H1 (cell line): ENCODE data around the gene SND1. TPM values are rescaled to one million over a fixed set of nuclear protein-coding genes. Genes with fewer than 3 reads are reported as not detected.

ENCODE experiments used
- CTCF ChIA-PET: fragments of 300-600 bp; sonication (Branson Sonifier 250); formaldehyde crosslinking; loops from one replicate; lab custom pipeline; 2021; ENCODE audit not compliant: partially characterized antibody; lab: Charles Lee
- POLR2A ChIA-PET: fragments of 300-600 bp; sonication (Branson Sonifier 250); formaldehyde crosslinking; loops from one replicate; lab custom pipeline; 2021; ENCODE audit warnings: inconsistent platforms; ENCODE audit not compliant: partially characterized antibody; lab: Charles Lee
- DNase-seq, 2 experiments: peaks; one replicate each; pipeline versions ENCODE4 v3.0.0 to v3.0.0-alpha.2; 2010 to 2022; ENCODE audit warnings: low spot score in 2 of 2, low read depth in 1 of 2, mixed read lengths in 1 of 2
- FAIRE-seq: peaks from 2 replicates; lab custom pipeline; 2011; peaks lifted over from hg19 to GRCh38; lab: Jason Lieb, UNC
- H2AFZ ChIP-seq: 2 replicates; pipeline ENCODE4 v1.8.1; 2012; ENCODE audit warnings: low read length, inconsistent platforms
- H2AK5ac ChIP-seq: 2 replicates; pipeline ENCODE4 v1.6.1; 2013; ENCODE audit warnings: low read depth, low read length
- H2BK120ac ChIP-seq: replicated peaks from 2 replicates; pipeline ENCODE3; 2013; ENCODE audit warnings: low read depth, low read length, inconsistent platforms
- H2BK12ac ChIP-seq: 2 replicates; pipeline ENCODE4 v1.6.1; 2013; ENCODE audit warnings: low read depth, low read length
- H2BK15ac ChIP-seq: 2 replicates; pipeline ENCODE4 v1.6.1; 2013; ENCODE audit warnings: low read length
- H2BK20ac ChIP-seq: 2 replicates; pipeline ENCODE4 v1.6.1; 2013; ENCODE audit warnings: low read length
- H2BK5ac ChIP-seq: 2 replicates; pipeline ENCODE4 v1.6.1; 2013; ENCODE audit warnings: low read depth, low read length
- H3K14ac ChIP-seq: 2 replicates; pipeline ENCODE4 v1.6.1; 2013; ENCODE audit warnings: inconsistent platforms; ENCODE audit not compliant: insufficient read length
- H3K18ac ChIP-seq: 2 replicates; pipeline ENCODE4 v1.6.1; 2013; ENCODE audit warnings: low read length; ENCODE audit errors: extremely low read depth
- H3K23ac ChIP-seq: 2 replicates; pipeline ENCODE4 v1.6.1; 2013; ENCODE audit warnings: inconsistent platforms; ENCODE audit not compliant: insufficient read length
- H3K23me2 ChIP-seq: 2 replicates; pipeline ENCODE4 v1.6.1; 2013; ENCODE audit warnings: low read depth, low read length
- H3K27ac ChIP-seq: 2 replicates; pipeline ENCODE4 v1.6.1; 2011; ENCODE audit warnings: low read depth, low read length, inconsistent platforms
- H3K27me3 ChIP-seq, 4 experiments: replicated peaks in 1 of 4; 1 replicate in 1 of 4; 2 replicates in 3 of 4; pipeline versions ENCODE4 v1.6.1 to v1.8.1; 2011 to 2013; ENCODE audit warnings: low read length in 3 of 4, mild to moderate bottlenecking in 3 of 4, inconsistent platforms in 2 of 4, mixed read lengths in 2 of 4, moderate library complexity in 1 of 4; ENCODE audit not compliant: control insufficient read depth in 3 of 4, insufficient read depth in 3 of 4; ENCODE audit errors: extremely low read depth in 1 of 4
- H3K36me3 ChIP-seq, 4 experiments: 2 replicates each; pipeline versions ENCODE4 v1.6.1 to v1.8.1; 2011 to 2013; ENCODE audit warnings: mild to moderate bottlenecking in 4 of 4, low read length in 3 of 4, moderate library complexity in 2 of 4, control low read depth in 1 of 4, inconsistent platforms in 1 of 4; ENCODE audit not compliant: insufficient read depth in 4 of 4, control insufficient read depth in 2 of 4
- H3K4ac ChIP-seq: replicated peaks from 2 replicates; pipeline ENCODE3; 2013; ENCODE audit warnings: low read length, low read depth, mixed read lengths, inconsistent platforms; ENCODE audit not compliant: insufficient read length
- H3K4me1 ChIP-seq, 4 experiments: replicated peaks in 1 of 4; 1 replicate in 1 of 4; 2 replicates in 3 of 4; pipeline versions ENCODE4 v1.6.1 to v1.8.1; 2011 to 2013; ENCODE audit warnings: low read length in 3 of 4, inconsistent platforms in 2 of 4, mixed read lengths in 1 of 4; ENCODE audit not compliant: insufficient read depth in 4 of 4, control insufficient read depth in 3 of 4
- H3K4me2 ChIP-seq, 2 experiments: 2 replicates each; pipeline versions ENCODE4 v1.6.1 to v1.8.1; 2011 to 2013; ENCODE audit warnings: low read depth in 2 of 2, low read length in 2 of 2, control low read depth in 1 of 2, inconsistent platforms in 1 of 2, mild to moderate bottlenecking in 1 of 2; ENCODE audit not compliant: insufficient read depth in 1 of 2
- H3K4me3 ChIP-seq, 4 experiments: fragments of 200-600, 300-600 bp in 1 of 4; sonication (generic), shearing (Covaris generic), sonication (Bioruptor Twin) in 1 of 4; 2 replicates each; pipeline versions ENCODE4 v1.5.1 to v1.8.1; 2011 to 2016; ENCODE audit warnings: low read length in 4 of 4, low read depth in 3 of 4, control low read depth in 2 of 4, inconsistent platforms in 2 of 4, mild to moderate bottlenecking in 2 of 4, mixed read lengths in 1 of 4, moderate library complexity in 1 of 4; ENCODE audit not compliant: insufficient read depth in 2 of 4; ENCODE audit errors: extremely low read depth in 1 of 4
- H3K56ac ChIP-seq: replicated peaks from 2 replicates; pipeline ENCODE3; 2013; ENCODE audit warnings: low read depth, mild to moderate bottlenecking, mixed read lengths, low read length, inconsistent platforms; ENCODE audit not compliant: insufficient read length
- H3K79me1 ChIP-seq: 2 replicates; pipeline ENCODE4 v1.6.1; 2013; ENCODE audit warnings: low read depth, low read length, control low read depth
- H3K79me2 ChIP-seq, 2 experiments: 2 replicates each; pipeline versions ENCODE4 v1.6.1 to v1.8.1; 2012 to 2013; ENCODE audit warnings: low read length in 2 of 2, mild to moderate bottlenecking in 2 of 2, inconsistent platforms in 1 of 2; ENCODE audit not compliant: insufficient read depth in 2 of 2, control insufficient read depth in 1 of 2
- H3K9ac ChIP-seq, 4 experiments: replicated peaks in 1 of 4; 1 replicate in 1 of 4; 2 replicates in 3 of 4; pipeline versions ENCODE4 v1.6.1 to v1.8.1; 2011 to 2013; ENCODE audit warnings: low read depth in 3 of 4, low read length in 3 of 4, control low read depth in 2 of 4, mild to moderate bottlenecking in 2 of 4, moderate library complexity in 2 of 4, inconsistent platforms in 1 of 4; ENCODE audit errors: extremely low read depth in 1 of 4
- H3K9me3 ChIP-seq, 2 experiments: 2 replicates each; pipeline versions ENCODE4 v1.6.1 to v1.8.1; 2012 to 2013; ENCODE audit warnings: mild to moderate bottlenecking in 2 of 2, moderate library complexity in 2 of 2, control low read depth in 1 of 2, inconsistent platforms in 1 of 2, low read depth in 1 of 2, low read length in 1 of 2, mixed read lengths in 1 of 2; ENCODE audit not compliant: insufficient read depth in 2 of 2
- H4K20me1 ChIP-seq, 2 experiments: replicated peaks in 1 of 2; 2 replicates each; pipeline versions ENCODE3 to v1.8.1; 2011 to 2013; ENCODE audit warnings: inconsistent platforms in 2 of 2, low read length in 2 of 2, mild to moderate bottlenecking in 1 of 2; ENCODE audit not compliant: insufficient read depth in 2 of 2, control insufficient read depth in 1 of 2
- H4K5ac ChIP-seq: 2 replicates; pipeline ENCODE4 v1.6.1; 2013; ENCODE audit warnings: low read length, low read depth, mixed read lengths, inconsistent platforms; ENCODE audit not compliant: insufficient read length
- H4K8ac ChIP-seq: 2 replicates; pipeline ENCODE4 v1.8.0; 2013; ENCODE audit warnings: mild to moderate bottlenecking, moderate library complexity, low read length, inconsistent platforms; ENCODE audit not compliant: insufficient read depth; ENCODE audit errors: extremely low read depth
- H4K91ac ChIP-seq: replicated peaks from 2 replicates; pipeline ENCODE3; 2013; ENCODE audit warnings: low read length, mixed read lengths, inconsistent platforms; ENCODE audit not compliant: insufficient read length
- ASH2L ChIP-seq: fragments of 200-600, 300-600 bp; sonication (generic); IDR thresholded peaks from one replicate; pipeline ENCODE4 v1.7.1; 2017; ENCODE audit warnings: low read length
- BRCA1 ChIP-seq: IDR thresholded peaks from 2 replicates; pipeline ENCODE4 v1.6.1; 2012; ENCODE audit warnings: low read depth, low read length, improper control_type of control experiment
- CBX8 ChIP-seq: fragments of 300-800, 300-1000 bp; sonication (generic); IDR thresholded peaks from 2 replicates; pipeline ENCODE4 v1.7.1; 2016; ENCODE audit warnings: low read depth, low read length, borderline replicate concordance
- GABPA ChIP-seq: IDR thresholded peaks from 2 replicates; pipeline ENCODE4 v1.6.1; 2011; ENCODE audit warnings: mild to moderate bottlenecking, low read length, moderate library complexity, borderline replicate concordance; ENCODE audit not compliant: insufficient read depth
- JUND ChIP-seq: IDR thresholded peaks from 2 replicates; pipeline ENCODE4 v1.6.1; 2011; ENCODE audit warnings: mild to moderate bottlenecking, improper control_type of control experiment, low read length
- KDM4A ChIP-seq: IDR thresholded peaks from one replicate; pipeline ENCODE4 v1.7.1; 2012; ENCODE audit warnings: low read depth, mild to moderate bottlenecking, moderate library complexity, low read length, inconsistent platforms; ENCODE audit not compliant: severe bottlenecking
- KDM5A ChIP-seq: fragments of 200-600 bp; IDR thresholded peaks from 2 replicates; pipeline ENCODE4 v1.7.1; 2012; ENCODE audit warnings: mild to moderate bottlenecking, low read length, inconsistent platforms, mixed read lengths
- MAFK ChIP-seq: IDR thresholded peaks from 2 replicates; pipeline ENCODE4 v1.6.1; 2012; ENCODE audit warnings: low read depth, mild to moderate bottlenecking, improper control_type of control experiment, low read length
- RNF2 ChIP-seq: fragments of 200-900, 300-1000 bp; sonication (generic); IDR thresholded peaks from 2 replicates; pipeline ENCODE4 v1.7.1; 2016; ENCODE audit warnings: borderline replicate concordance, low read depth, mild to moderate bottlenecking, antibody characterized with exemption, low read length; ENCODE audit not compliant: poor library complexity, severe bottlenecking; ENCODE audit errors: missing control alignments
- SIRT6 ChIP-seq: IDR thresholded peaks from one replicate; pipeline ENCODE4 v1.7.1; 2012; ENCODE audit warnings: low read length, inconsistent platforms
- SP2 ChIP-seq: IDR thresholded peaks from 2 replicates; pipeline ENCODE4 v1.6.1; 2012; ENCODE audit warnings: mild to moderate bottlenecking, low read length, inconsistent platforms
- TBP ChIP-seq: IDR thresholded peaks from 2 replicates; pipeline ENCODE4 v1.6.1; 2011; ENCODE audit warnings: low read depth, low read length, improper control_type of control experiment
- WGBS, 2 experiments: shearing (Covaris generic) in 1 of 2; methylation state at CpG; one replicate each; pipeline versions ENCODE4 v1.1.6 to v1.1.7; 2013 to 2015; ENCODE audit warnings: low lambda C conversion rate in 2 of 2, mixed read lengths in 2 of 2, inconsistent platforms in 1 of 2, low coverage in 1 of 2, missing lambda C conversion rate in 1 of 2; ENCODE audit not compliant: insufficient replicate concordance in 2 of 2, insufficient coverage in 1 of 2, insufficient read length in 1 of 2; ENCODE audit errors: extremely low coverage in 1 of 2, missing lambda C conversion rate in 1 of 2; 5-methylcytosine and 5-hydroxymethylcytosine counted together
- polyA plus RNA-seq, 7 experiments: library from polyadenylated mRNA; depleted of rRNA in 3 of 7; stranded (reverse) in 5 of 7; unstranded in 2 of 7; fragments of >200 nt in 5 of 7; fragments of 200-250 nt in 2 of 7; gene quantifications; 1 replicate in 5 of 7; 2 replicates in 1 of 7; 4 replicates in 1 of 7; pipeline versions ENCODE4 v1.2.1 to v1.2.3, GENCODE V29; 2011 to 2013; ENCODE audit warnings: missing spikeins in 2 of 7, mixed read lengths in 2 of 7
- total RNA-seq: library from RNA; stranded (reverse); fragmentation: NEBNext Ultra II Directional; extraction: Animal tissue kit (Norgen Biotek cat#: 25700); gene quantifications from 2 replicates; pipeline ENCODE4 v1.2.1, GENCODE V29; 2021
- TF ChIP-seq, protein P1 (sequence below): IDR thresholded peaks from 2 replicates; pipeline ENCODE4 v1.6.1; 2012; ENCODE audit warnings: inconsistent platforms

SND1 gene
- total and polyA plus RNA-seq, 2 of the 8 experiments (the other 6 are each of a cell fraction or from before 2014, with no cell fraction given): 122 to 290 TPM

DNA sequence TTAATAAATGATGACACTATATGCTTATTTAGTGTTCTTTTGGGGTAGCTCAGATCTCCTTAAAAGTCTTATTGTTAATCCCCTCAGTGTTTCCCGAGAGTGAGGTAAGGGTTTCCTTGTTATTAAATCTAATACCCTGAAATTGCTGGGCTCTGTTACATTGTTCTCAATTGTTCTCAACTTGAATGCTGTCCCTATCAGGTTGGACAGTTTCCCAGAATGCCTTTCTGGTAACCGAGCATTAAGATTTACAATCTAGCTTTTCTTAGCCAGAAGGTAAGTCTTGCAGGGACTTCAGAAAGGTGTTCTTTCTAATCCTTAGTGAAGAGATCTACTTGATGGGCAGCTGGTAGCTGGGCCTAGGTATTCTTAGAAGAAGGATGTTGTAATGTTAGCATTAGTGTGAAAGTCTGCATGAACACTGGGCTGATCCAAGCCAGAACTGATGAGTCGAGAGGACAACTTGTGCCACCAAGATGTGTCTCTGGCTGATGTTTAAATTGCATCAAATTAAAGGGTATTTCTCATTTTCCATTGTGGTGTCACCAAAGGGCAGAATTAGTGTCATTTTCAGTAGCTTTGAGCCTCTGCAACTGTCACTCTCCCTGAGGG is 89.9 kb downstream of the SND1 start:
- WGBS, 2 experiments: 92% methylated on average over 3 of the region's 3 CpGs; no CpG with 5 or more reads in 1 of the 2 experiments
- H3K18ac ChIP-seq: no peak overlapping the region
- no peak overlapping the region for H3K14ac ChIP-seq
- H3K4ac ChIP-seq: no peak overlapping the region
- no peak overlapping the region for H2BK15ac ChIP-seq
- peaks cover 0 to 75% of the 10 kb centered on the region in 2 experiments; a peak in 3 of 4 replicates for H3K79me2 ChIP-seq
- CTCF ChIA-PET: interaction anchor here (0.8 to 2.7 kb wide), 3 partner anchors 9 to 51 kb away, joined by 3 to 13 read pairs (median 3); no protein-coding TSS in a partner anchor
- H3K9ac ChIP-seq: no peak overlapping the region
- no peak overlapping the region for H2AK5ac ChIP-seq
- no peak overlapping the region for H2BK120ac ChIP-seq
- H3K4me2 ChIP-seq: no peak overlapping the region
- H3K23me2 ChIP-seq: no peaks in the 10 kb centered on the region
- peaks cover 2 to 33% (median 17%) of the 10 kb centered on the region in 4 experiments; a peak in 6 of 7 replicates for H3K4me1 ChIP-seq
- H4K8ac ChIP-seq: no peak overlapping the region
- H3K36me3 ChIP-seq: peaks cover 0 to 4% (median 3%) of the 10 kb centered on the region in 4 experiments; a peak in 2 of 8 replicates
- POLR2A ChIA-PET: no interaction called here
- H3K9me3 ChIP-seq: no peaks in the 10 kb centered on the region
- H3K27me3 ChIP-seq: no peaks in the 10 kb centered on the region
- no peak overlapping the region for H2BK12ac ChIP-seq
- H4K5ac ChIP-seq: no peak overlapping the region
- no peak overlapping the region for H2AFZ ChIP-seq
- no peak for FAIRE-seq
- H3K79me1 ChIP-seq: peaks cover 8% of the 10 kb centered on the region
- no peak for DNase-seq
- H3K23ac ChIP-seq: no peak overlapping the region
- peaks cover 18% of the 10 kb centered on the region in 2 experiments for H4K20me1 ChIP-seq
- no peak overlapping the region for H3K56ac ChIP-seq
- H3K4me3 ChIP-seq: no peak overlapping the region
- no peak overlapping the region for H3K27ac ChIP-seq
- H2BK20ac ChIP-seq: no peak overlapping the region
- no peak overlapping the region for H2BK5ac ChIP-seq
- no peak overlapping the region for H4K91ac ChIP-seq
- TF ChIP-seq JUND (no peak), TBP (no peak), GABPA (no peak), CBX8 (no peak), KDM4A (no peak), MAFK (no peak), RNF2 (no peak), SIRT6 (no peak), BRCA1 (no peak), SP2 (no peak), ASH2L (no peak), KDM5A (no peak)
- TF ChIP-seq, protein P1, sequence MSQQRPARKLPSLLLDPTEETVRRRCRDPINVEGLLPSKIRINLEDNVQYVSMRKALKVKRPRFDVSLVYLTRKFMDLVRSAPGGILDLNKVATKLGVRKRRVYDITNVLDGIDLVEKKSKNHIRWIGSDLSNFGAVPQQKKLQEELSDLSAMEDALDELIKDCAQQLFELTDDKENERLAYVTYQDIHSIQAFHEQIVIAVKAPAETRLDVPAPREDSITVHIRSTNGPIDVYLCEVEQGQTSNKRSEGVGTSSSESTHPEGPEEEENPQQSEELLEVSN: no peak
